Measurements from ENCODE around the gene TFF1. TPM values are rescaled to one million over a fixed set of nuclear protein-coding genes. Genes with fewer than 3 reads are reported as not detected.

Gene TFF1
- total RNA-seq, 1 experiment from 2014 or later: not detected

GRCh38 chr21:42362700-42363099 is 3.6 kb downstream of the TFF1 start:
- no peak for DNase-seq (ENCODE audit: low read depth)

- no peak for DNase-seq (ENCODE audit: low read depth)
These were observed 4.1 kb downstream of the TFF1 start for GRCh38 chr21:42362198-42362597.

GRCh38 chr21:42361286-42361685 is 5.0 kb downstream of the TFF1 start:
- no peak for DNase-seq (ENCODE audit: low read depth)

- no peak for DNase-seq (ENCODE audit: low read depth)
These were observed 6.0 kb downstream of the TFF1 start for GRCh38 chr21:42360317-42360716.

- no peak for DNase-seq (ENCODE audit: low read depth)
These were observed 7.4 kb downstream of the TFF1 start for GRCh38 chr21:42358937-42359336.

GRCh38 chr21:42358261-42358660 is 8.1 kb downstream of the TFF1 start:
- DNase-seq (ENCODE audit: low read depth): no peak

- no peak for DNase-seq (ENCODE audit: low read depth)
These were observed 9.0 kb downstream of the TFF1 start for GRCh38 chr21:42357307-42357706.

- DNase-seq (ENCODE audit: low read depth): no peak
These were observed 9.7 kb downstream of the TFF1 start for GRCh38 chr21:42356650-42357049.

GRCh38 chr21:42356046-42356445 is 10.3 kb downstream of the TFF1 start:
- no peak for DNase-seq (ENCODE audit: low read depth)

GRCh38 chr21:42353623-42354022 is 12.7 kb downstream of the TFF1 start:
- no peak for DNase-seq (ENCODE audit: low read depth)

- no peak for DNase-seq (ENCODE audit: low read depth)
These were observed 13.8 kb downstream of the TFF1 start for GRCh38 chr21:42352441-42353095.

GRCh38 chr21:42351626-42352440 is 14.5 kb downstream of the TFF1 start:
- no peak for DNase-seq (ENCODE audit: low read depth)

GRCh38 chr21:42350927-42351426 is 15.4 kb downstream of the TFF1 start, which contains the start of gene TFF2:
Gene TFF2 (minus strand): TSS chr21:42350994. CDS start chr21:42350957, 37 bp downstream.
- DNase-seq (ENCODE audit: low read depth): no peak

GRCh38 chr21:42350318-42350910 is 15.9 kb downstream of the TFF1 start:
- no peak for DNase-seq (ENCODE audit: low read depth)

GRCh38 chr21:42349420-42350317 is 16.7 kb downstream of the TFF1 start:
- DNase-seq (ENCODE audit: low read depth): no peak

GRCh38 chr21:42348762-42349161 is 17.6 kb downstream of the TFF1 start:
- no peak for DNase-seq (ENCODE audit: low read depth)

- no peak for DNase-seq (ENCODE audit: low read depth)
These were observed 18.6 kb downstream of the TFF1 start for GRCh38 chr21:42347601-42348327.

- DNase-seq (ENCODE audit: low read depth): no peak
These were observed 19.3 kb downstream of the TFF1 start for GRCh38 chr21:42346866-42347600.

- no peak for DNase-seq (ENCODE audit: low read depth)
These were observed 19.9 kb downstream of the TFF1 start for GRCh38 chr21:42346441-42346840.

GRCh38 chr21:42344631-42345030 is 21.7 kb downstream of the TFF1 start:
- no peak for DNase-seq (ENCODE audit: low read depth)
